WTC11 (cell line): ENCODE measurements around the gene BDP1. TPM values are rescaled to one million over a fixed set of nuclear protein-coding genes. Genes with fewer than 3 reads are reported as not detected.

Experiments
- ATAC-seq: fragments of 200-7000 bp; cut with Tn5 transposase; 2 replicates; pipeline ENCODE4 v1.10.0; 2021; ENCODE audit warnings: mild to moderate bottlenecking, moderate library complexity
- CTCF ChIA-PET: fragments of 300-600 bp; sonication (Branson Sonifier 250); formaldehyde crosslinking; loops from one replicate; lab custom pipeline; 2021; ENCODE audit warnings: antibody characterized with exemption; lab: Charles Lee
- POLR2A ChIA-PET: fragments of 350-600 bp; sonication (Branson Sonifier 250); formaldehyde crosslinking; loops from one replicate; lab custom pipeline; 2021; ENCODE audit warnings: antibody characterized with exemption; lab: Charles Lee
- DNase-seq: peaks from one replicate; pipeline ENCODE4 v3.0.0; 2021; ENCODE audit warnings: low spot score
- H3K27ac Mint-ChIP-seq: 2 replicates; pipeline ENCODE4 v1.8.0; 2021; ENCODE audit warnings: mixed read lengths
- H3K27me3 Mint-ChIP-seq: 2 replicates; pipeline ENCODE4 v1.8.0; 2021; ENCODE audit warnings: low read depth, mild to moderate bottlenecking, moderate library complexity, mixed read lengths
- H3K36me3 Mint-ChIP-seq: 2 replicates; pipeline ENCODE4 v1.8.0; 2021; ENCODE audit warnings: mixed read lengths
- H3K4me1 Mint-ChIP-seq: 2 replicates; pipeline ENCODE4 v1.8.0; 2022; ENCODE audit warnings: mixed read lengths
- H3K4me3 Mint-ChIP-seq: 2 replicates; pipeline ENCODE4 v1.8.0; 2021; ENCODE audit warnings: mild to moderate bottlenecking, moderate library complexity, mixed read lengths
- H3K9me3 Mint-ChIP-seq: 2 replicates; pipeline ENCODE4 v1.8.0; 2021; ENCODE audit warnings: mixed read lengths
- AR ChIP-seq: fragments of 250-450 bp; sonication (Bioruptor Pico); IDR thresholded peaks from 2 replicates; pipeline ENCODE4 v1.9.0; 2021; ENCODE audit warnings: mild to moderate bottlenecking
- ARID4B ChIP-seq: sonication (generic); formaldehyde crosslinking; IDR thresholded peaks from 2 replicates; pipeline ENCODE4 v1.8.0; 2023; ENCODE audit warnings: missing genetic modification reagents, mild to moderate bottlenecking, borderline replicate concordance
- CDX4 ChIP-seq: fragments of 250-450 bp; sonication (Bioruptor Pico); IDR thresholded peaks from 2 replicates; pipeline ENCODE4 v1.9.0; 2021; ENCODE audit warnings: moderate library complexity, mild to moderate bottlenecking, inconsistent platforms, borderline replicate concordance
- CREB1 ChIP-seq: sonication (generic); formaldehyde crosslinking; IDR thresholded peaks from 2 replicates; pipeline ENCODE4 v1.8.0; 2023; ENCODE audit warnings: mild to moderate bottlenecking, missing genetic modification reagents
- CREM ChIP-seq: sonication (generic); formaldehyde crosslinking; IDR thresholded peaks from 2 replicates; pipeline ENCODE4 v1.8.1; 2022; ENCODE audit warnings: mild to moderate bottlenecking, missing genetic modification reagents, moderate library complexity
- ESRRA ChIP-seq: sonication (generic); formaldehyde crosslinking; IDR thresholded peaks from 2 replicates; pipeline ENCODE4 v1.8.1; 2022; ENCODE audit warnings: mild to moderate bottlenecking, missing genetic modification reagents, borderline replicate concordance
- FOXJ3 ChIP-seq: sonication (generic); formaldehyde crosslinking; IDR thresholded peaks from 2 replicates; pipeline ENCODE4 v1.9.0; 2021; ENCODE audit warnings: missing genetic modification reagents, mild to moderate bottlenecking, borderline replicate concordance
- IRF1 ChIP-seq: sonication (generic); formaldehyde crosslinking; IDR thresholded peaks from 2 replicates; pipeline ENCODE4 v1.8.0; 2023; ENCODE audit warnings: missing genetic modification reagents
- PREB ChIP-seq: sonication (generic); formaldehyde crosslinking; IDR thresholded peaks from 2 replicates; pipeline ENCODE4 v1.8.1; 2022; ENCODE audit warnings: mild to moderate bottlenecking, missing genetic modification reagents, moderate library complexity, borderline replicate concordance
- STAT6 ChIP-seq: sonication (generic); formaldehyde crosslinking; conservative IDR thresholded peaks from 2 replicates; pipeline ENCODE4 v1.8.1; 2023; ENCODE audit warnings: mild to moderate bottlenecking, low read depth, missing genetic modification reagents, moderate library complexity
- ZNF317 ChIP-seq: sonication (generic); formaldehyde crosslinking; IDR thresholded peaks from 2 replicates; pipeline ENCODE4 v1.8.1; 2023; ENCODE audit warnings: low read depth, mild to moderate bottlenecking, moderate library complexity, missing genetic modification reagents, borderline replicate concordance
- ZNF423 ChIP-seq: fragments of 250-450 bp; sonication (Bioruptor Pico); IDR thresholded peaks from 2 replicates; pipeline ENCODE4 v2.1.2; 2022; ENCODE audit warnings: mild to moderate bottlenecking, moderate library complexity
- total RNA-seq: library from RNA; stranded (reverse); gene quantifications from 3 replicates; pipeline ENCODE4 v1.2.3, GENCODE V29; 2021

Gene BDP1
- total RNA-seq, 1 experiment from 2014 or later: 34.7 TPM

GRCh38 chr5:71452876-71453275 is 2.6 kb upstream of the BDP1 start (continued):
- TF ChIP-seq ARID4B (CRISPR knock-in tag) (no peak), ZNF423 (no peak), STAT6 (CRISPR knock-in tag) (no peak), ESRRA (CRISPR knock-in tag) (no peak)

GRCh38 chr5:71454913-71455312 is 538 bp upstream of the BDP1 start:
- H3K9me3 Mint-ChIP-seq: no peaks in the 10 kb centered on the region
- TF ChIP-seq ZNF317 (CRISPR knock-in tag) (no peak), CDX4 (CRISPR knock-in tag) (no peak), FOXJ3 (no peak), IRF1 (CRISPR knock-in tag) (no peak), AR (CRISPR knock-in tag) (no peak), CREM (CRISPR knock-in tag) (no peak), STAT6 (CRISPR knock-in tag) (no peak), CREB1 (CRISPR knock-in tag) (no peak), PREB (no peak)
- peaks cover 15% of the 10 kb centered on the region for H3K36me3 Mint-ChIP-seq
- ATAC-seq: no peak
- peak overlapping the region; percentile 97 for H3K27ac Mint-ChIP-seq
- 0 out of 2 replicates have a peak, but pooled peaks cover 4% of the 10 kb centered on the region for H3K27me3 Mint-ChIP-seq
- DNase-seq: no peak
- peaks cover 13% of the 10 kb centered on the region for H3K4me1 Mint-ChIP-seq
- ChIA-PET POLR2A (interaction anchor here (0.5 kb wide), 1 partner anchor 41 kb away, joined by 3 read pairs; no protein-coding TSS in a partner anchor), CTCF (interaction anchor here (1.0 kb wide), 1 partner anchor 21 kb away, joined by 8 read pairs; no protein-coding TSS in a partner anchor)
- peak overlapping the region; percentile 98 for H3K4me3 Mint-ChIP-seq
